ENCODE data around the gene HEXA.

- no peak for TF ChIP-seq EZH2 (IDR thresholded peaks at IDR 0.05; ENCODE audit: insufficient read depth, low read length)
- no peak for TF ChIP-seq CTCF (IDR thresholded peaks at IDR 0.05; ENCODE audit: insufficient read depth, low read depth, low read length)
Measured at GRCh38 chr15:72389231-72389630, 13.4 kb upstream of the HEXA start.

Measured in astrocyte (in vitro differentiated cells and primary cell).